Stimulated activated CD4-positive, alpha-beta T cell treated with anti-CD3 and anti-CD28 coated beads, Interleukin-2, amount 100 ng/mL, for 24 hours (primary cell): ENCODE results near the gene LITAF.
"Not testable (repeated sequence)": the region's sequence is repeated elsewhere in the genome, so short reads cannot be mapped to it uniquely, and the experiment has no call there.

ENCODE experiments used
- DNase-seq, 2 donors: peaks; one replicate each; pipeline ENCODE4 v3.0.0-alpha.2; 2020

Gene LITAF

DNA sequence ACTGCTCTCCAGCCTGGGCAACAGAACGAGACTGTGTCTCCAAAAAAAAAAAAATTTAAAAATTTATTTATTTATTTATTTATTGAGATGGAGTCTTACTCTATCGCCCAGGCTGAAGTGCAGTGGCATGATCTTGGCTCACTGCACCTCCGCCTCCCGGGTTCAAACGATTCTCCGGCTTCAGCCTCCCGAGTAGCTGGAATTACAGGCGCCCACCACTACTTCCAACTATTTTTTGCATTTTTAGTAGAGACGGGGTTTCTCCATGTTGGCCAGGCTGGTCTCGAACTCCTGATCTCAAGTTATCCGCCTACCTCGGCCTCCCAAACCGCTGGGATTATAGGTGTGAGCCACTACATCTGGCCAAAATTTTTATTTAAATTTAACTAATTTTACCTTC lies 73.4 kb downstream of the LITAF start:
- DNase-seq: not testable (repeated sequence)

GRCh38 chr16:11511801-11512200 lies 74.9 kb downstream of the LITAF start:
- no peak for DNase-seq

GRCh38 chr16:11511328-11511727 lies 75.4 kb downstream of the LITAF start:
- DNase-seq: no peak

GRCh38 chr16:11510178-11510973 lies 76.3 kb downstream of the LITAF start:
- no peak for DNase-seq

DNA sequence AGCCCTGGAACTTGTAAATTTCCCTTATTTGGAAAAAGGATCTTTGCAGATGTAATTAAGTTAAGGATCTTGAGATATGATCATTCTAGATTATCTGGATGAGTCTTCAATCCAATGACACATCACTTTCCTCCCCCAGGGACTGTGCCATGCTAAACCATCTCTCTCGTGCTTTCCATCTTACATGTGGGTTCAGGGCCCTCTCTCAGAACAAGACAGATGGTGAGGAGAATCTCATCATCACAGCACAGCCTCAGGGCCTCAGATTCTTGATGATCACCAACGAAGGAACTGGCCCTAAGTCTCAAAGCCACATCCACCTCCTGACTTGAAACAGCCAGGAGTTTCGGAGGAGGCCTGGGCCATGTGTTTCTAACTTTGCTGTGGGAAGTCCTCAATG lies 78.7 kb downstream of the LITAF start:
- DNase-seq: no peak

DNA sequence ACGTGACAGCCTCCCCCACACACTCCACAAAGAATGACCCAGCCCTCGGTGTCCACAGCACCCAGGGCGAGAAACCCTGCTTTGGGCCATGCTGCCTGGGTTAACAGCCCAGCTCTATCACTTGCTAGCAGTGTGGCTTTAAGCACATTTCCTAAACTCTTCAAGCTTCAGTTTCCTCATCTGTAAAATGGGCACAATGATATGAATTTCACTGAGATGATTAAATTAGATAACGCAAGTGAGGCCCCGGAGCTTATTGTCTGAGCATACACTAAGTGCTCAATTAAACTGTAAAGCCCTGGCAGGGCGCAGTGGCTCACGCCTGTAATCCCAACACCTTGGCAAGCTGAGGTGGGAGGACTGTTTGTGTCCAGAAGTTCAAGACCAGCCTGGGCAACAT lies 79.4 kb downstream of the LITAF start:
- no peak for DNase-seq

DNA sequence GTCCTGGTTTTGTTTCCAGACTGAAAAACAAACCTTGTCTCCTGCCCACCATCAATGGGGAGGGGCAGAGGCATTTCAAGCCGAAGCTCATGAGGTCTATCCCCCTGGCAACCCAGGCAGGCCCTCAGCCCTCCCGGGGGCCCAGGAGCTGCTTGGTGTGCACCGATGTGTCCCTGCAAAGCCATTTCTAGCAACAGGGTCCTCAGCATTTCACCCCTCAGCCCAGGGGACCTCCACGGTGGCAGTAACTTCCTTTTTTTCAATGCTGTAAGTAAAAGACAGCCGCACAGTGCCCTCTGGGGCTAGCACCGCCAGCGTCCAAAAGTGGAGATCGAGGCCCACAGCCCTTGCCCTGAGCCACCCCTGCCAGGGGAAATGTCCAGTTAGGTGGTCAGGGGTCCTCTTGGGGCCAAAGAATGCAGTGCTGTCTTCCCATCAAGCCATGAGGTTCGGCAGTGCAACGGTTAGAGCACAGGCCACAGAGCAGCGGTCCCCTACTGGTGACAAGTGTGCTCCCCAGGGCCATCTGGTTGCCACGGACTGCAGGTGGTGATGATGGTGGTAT lies 79.9 kb downstream of the LITAF start:
- no peak for DNase-seq

- not testable (repeated sequence) for DNase-seq
Measured at GRCh38 chr16:11504261-11504660, 82.5 kb downstream of the LITAF start.

GRCh38 chr16:11503566-11503965 lies 83.2 kb downstream of the LITAF start:
- DNase-seq: no peak

GRCh38 chr16:11502239-11502638 lies 84.5 kb downstream of the LITAF start:
- no peak for DNase-seq

DNA sequence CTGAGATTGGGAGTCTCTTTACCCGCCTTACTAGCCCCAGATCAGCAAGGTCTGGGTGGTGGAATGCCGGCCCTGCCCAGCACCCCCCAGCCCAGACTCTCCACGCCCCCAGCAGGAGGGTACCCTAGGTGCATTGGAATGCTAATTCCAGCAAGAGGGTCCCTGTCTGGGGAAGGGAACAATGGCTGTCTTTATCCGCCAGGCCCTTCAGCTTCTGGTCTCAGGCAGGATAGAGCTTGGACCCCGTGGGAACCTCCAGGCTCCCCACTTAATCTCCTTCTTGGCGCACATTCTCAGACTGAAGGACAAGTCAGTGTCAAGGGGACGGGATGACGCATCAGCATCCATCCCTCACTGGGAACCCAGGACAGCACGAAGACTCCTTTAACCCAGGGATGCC lies 85.1 kb downstream of the LITAF start:
- no peak for DNase-seq

DNA sequence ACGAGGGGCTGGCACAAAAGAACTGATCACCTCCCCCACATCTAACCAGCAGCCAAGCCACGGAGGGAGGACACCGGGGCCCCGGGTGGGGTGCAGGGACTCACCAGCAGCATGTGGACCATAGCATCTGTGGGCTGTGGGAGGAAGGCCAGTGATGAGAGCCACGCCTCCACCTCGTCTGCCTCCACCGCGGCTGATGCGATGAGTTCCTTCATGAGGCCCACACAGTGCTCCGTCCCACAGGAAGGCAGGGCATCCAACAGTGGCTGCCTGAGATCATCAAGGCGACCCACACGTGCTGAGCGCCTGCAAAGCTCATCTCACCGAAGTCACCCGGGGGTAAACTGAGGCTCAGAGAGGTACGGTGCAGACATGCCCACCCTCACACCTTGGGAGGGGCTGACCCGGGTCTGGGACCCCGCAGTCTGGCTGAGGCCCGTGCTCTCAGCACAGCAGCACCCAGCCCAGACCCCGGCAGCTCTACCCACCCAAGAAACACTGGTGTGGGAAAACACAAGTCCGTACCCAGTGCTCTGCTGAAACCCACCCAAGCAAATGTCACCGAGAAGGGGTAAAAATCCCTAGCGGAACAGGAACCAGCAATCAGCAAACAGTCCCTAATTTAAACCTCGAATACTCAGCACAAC lies 85.9 kb downstream of the LITAF start:
- no peak for DNase-seq

GRCh38 chr16:11499295-11500089 lies 87.2 kb downstream of the LITAF start:
- no peak for DNase-seq

DNA sequence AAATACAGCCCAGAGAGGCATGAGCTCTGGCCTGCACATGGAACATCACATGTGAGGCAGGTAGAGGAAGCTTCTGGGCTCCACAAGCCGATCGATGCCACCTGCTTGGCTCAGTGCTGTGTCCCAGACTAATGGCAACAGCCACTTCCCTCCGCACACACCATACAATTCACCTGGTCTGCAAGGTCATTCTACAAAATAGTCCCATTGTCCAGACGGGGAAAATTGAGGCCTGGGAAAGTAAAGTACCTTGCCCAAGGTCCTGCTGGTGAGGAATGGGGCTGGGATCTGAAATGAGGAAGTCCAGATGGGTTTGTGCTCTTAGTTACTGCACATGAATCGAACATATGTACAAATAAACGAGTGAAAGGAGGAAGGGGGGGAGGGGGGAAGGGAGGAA lies 88.0 kb downstream of the LITAF start:
- DNase-seq: no peak

DNA sequence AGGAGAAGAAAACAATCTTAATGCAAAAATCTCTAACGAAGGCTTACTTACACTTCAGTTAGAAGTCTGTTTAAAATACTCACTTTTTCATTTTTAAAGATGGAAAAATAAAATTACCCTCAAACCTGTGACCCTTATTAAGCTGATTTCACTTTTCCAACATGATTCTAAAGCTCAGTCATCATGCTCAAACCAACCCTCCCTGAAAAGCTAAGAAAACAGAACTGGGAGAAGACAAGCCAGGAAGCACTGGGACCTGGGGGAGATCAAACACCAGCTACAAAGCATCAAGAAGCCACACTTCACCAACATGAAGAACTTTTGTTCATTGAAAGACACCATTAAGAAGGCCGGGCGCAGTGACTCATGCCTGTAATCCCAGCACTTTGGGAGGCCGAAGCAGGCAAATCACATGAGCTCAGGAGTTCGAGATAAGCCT lies 88.8 kb downstream of the LITAF start:
- DNase-seq: no peak
